Keratinocyte (primary cell): ENCODE results near the gene LARGE1. TPM values are rescaled to one million over a fixed set of nuclear protein-coding genes. Genes with fewer than 3 reads are reported as not detected.

Source experiments
- DNase-seq: peaks from one replicate; pipeline ENCODE4 v3.0.0-alpha.2; 2011; ENCODE audit warnings: low read depth, missing footprints, low spot score
- FAIRE-seq: peaks from 2 replicates; lab custom pipeline; 2011; peaks lifted over from hg19 to GRCh38; lab: Jason Lieb, UNC
- H2AFZ ChIP-seq: 2 replicates; pipeline ENCODE4 v1.6.0; 2012; ENCODE audit warnings: low read length, control low read depth, inconsistent platforms; ENCODE audit not compliant: control insufficient read depth
- H3K27ac ChIP-seq: 2 replicates; pipeline ENCODE4 v1.5.1; 2011; ENCODE audit warnings: low read length; ENCODE audit not compliant: control insufficient read depth, insufficient read depth
- H3K27me3 ChIP-seq: 3 replicates; pipeline ENCODE4 v1.6.0; 2011; ENCODE audit warnings: low read length; ENCODE audit not compliant: control insufficient read depth, insufficient read depth; ENCODE audit errors: extremely low read depth
- H3K36me3 ChIP-seq, 2 experiments: 2 replicates in 1 of 2; 3 replicates in 1 of 2; pipeline ENCODE4 v1.5.1; 2011; ENCODE audit warnings: low read length in 2 of 2, mild to moderate bottlenecking in 1 of 2; ENCODE audit not compliant: control insufficient read depth in 2 of 2, insufficient read depth in 2 of 2; ENCODE audit errors: extremely low read depth in 1 of 2
- H3K4me1 ChIP-seq: 3 replicates; pipeline ENCODE4 v1.5.1; 2011; ENCODE audit warnings: low read length; ENCODE audit not compliant: control insufficient read depth, insufficient read depth; ENCODE audit errors: extremely low read depth
- H3K4me2 ChIP-seq: 3 replicates; pipeline ENCODE4 v1.6.0; 2011; ENCODE audit warnings: low read depth, low read length; ENCODE audit not compliant: control insufficient read depth, insufficient read depth; ENCODE audit errors: extremely low read depth
- H3K4me3 ChIP-seq, 3 experiments: fragments of 200-600 bp in 1 of 3; sonication (generic) in 1 of 3; 2 replicates in 2 of 3; 3 replicates in 1 of 3; pipeline ENCODE4 v1.5.1; 2011 to 2016; ENCODE audit warnings: low read length in 3 of 3, mild to moderate bottlenecking in 3 of 3, control low read depth in 2 of 3, inconsistent platforms in 1 of 3, low read depth in 1 of 3, mixed read lengths in 1 of 3, mixed run types in 1 of 3, moderate library complexity in 1 of 3; ENCODE audit not compliant: control insufficient read depth in 2 of 3, insufficient read depth in 2 of 3; ENCODE audit errors: extremely low read depth in 1 of 3
- H3K79me2 ChIP-seq: 2 replicates; pipeline ENCODE4 v1.6.0; 2012; ENCODE audit warnings: low read length; ENCODE audit not compliant: control insufficient read depth, insufficient read depth
- H3K9ac ChIP-seq: 3 replicates; pipeline ENCODE4 v1.6.0; 2011; ENCODE audit warnings: low read length; ENCODE audit not compliant: control insufficient read depth, insufficient read depth; ENCODE audit errors: extremely low read depth
- H3K9me1 ChIP-seq: 3 replicates; pipeline ENCODE4 v1.6.0; 2011; ENCODE audit warnings: low read length; ENCODE audit not compliant: control insufficient read depth, insufficient read depth; ENCODE audit errors: extremely low read depth
- H3K9me3 ChIP-seq: 2 replicates; pipeline ENCODE4 v1.5.1; 2012; ENCODE audit warnings: low read depth, low read length; ENCODE audit not compliant: control insufficient read depth
- H4K20me1 ChIP-seq: 3 replicates; pipeline ENCODE4 v1.6.0; 2011; ENCODE audit warnings: low read length; ENCODE audit not compliant: control insufficient read depth, insufficient read depth; ENCODE audit errors: extremely low read depth
- EZH2 ChIP-seq: IDR thresholded peaks from one replicate; pipeline ENCODE4 v1.6.1; 2012; ENCODE audit warnings: inconsistent platforms, mild to moderate bottlenecking, low read length, moderate library complexity
- dilution Hi-C: fragments of 300-500 bp; cut with MboI; formaldehyde crosslinking; loops from one replicate; pipeline ENCODE4 v1.7.0; 2020; ENCODE audit warnings: low sequenced_read_pairs; ENCODE audit not compliant: extremely low pct_ligation_motif_present
- polyA plus RNA-seq, 5 experiments: library from polyadenylated mRNA; depleted of rRNA in 3 of 5; stranded (reverse) in 3 of 5; stranded (forward) in 1 of 5; unstranded in 1 of 5; fragments of >200 nt; gene quantifications; 1 replicate in 1 of 5; 2 replicates in 3 of 5; 3 replicates in 1 of 5; pipeline versions ENCODE4 v1.2.1 to v1.2.3, GENCODE V29; 2011 to 2012; ENCODE audit warnings: missing spikeins in 2 of 5, low read depth in 1 of 5, low replicate concordance in 1 of 5
- TF ChIP-seq, protein P1 (sequence below), 3 experiments: IDR thresholded peaks in 1 of 3; conservative IDR thresholded peaks in 1 of 3; optimal IDR thresholded peaks in 1 of 3; 2 replicates in 2 of 3; 3 replicates in 1 of 3; pipeline versions ENCODE3 to v1.5.1; 2011; ENCODE audit warnings: low read length in 3 of 3, mild to moderate bottlenecking in 3 of 3, moderate library complexity in 2 of 3, control low read depth in 1 of 3, inconsistent platforms in 1 of 3; ENCODE audit not compliant: insufficient read depth in 2 of 3; ENCODE audit errors: extremely low read depth in 1 of 3

The LARGE1 gene
- polyA plus RNA-seq, 1 donor (not counting 4 experiments of a cell fraction or from before 2014, with no cell fraction given) = 4.5 TPM

DNA sequence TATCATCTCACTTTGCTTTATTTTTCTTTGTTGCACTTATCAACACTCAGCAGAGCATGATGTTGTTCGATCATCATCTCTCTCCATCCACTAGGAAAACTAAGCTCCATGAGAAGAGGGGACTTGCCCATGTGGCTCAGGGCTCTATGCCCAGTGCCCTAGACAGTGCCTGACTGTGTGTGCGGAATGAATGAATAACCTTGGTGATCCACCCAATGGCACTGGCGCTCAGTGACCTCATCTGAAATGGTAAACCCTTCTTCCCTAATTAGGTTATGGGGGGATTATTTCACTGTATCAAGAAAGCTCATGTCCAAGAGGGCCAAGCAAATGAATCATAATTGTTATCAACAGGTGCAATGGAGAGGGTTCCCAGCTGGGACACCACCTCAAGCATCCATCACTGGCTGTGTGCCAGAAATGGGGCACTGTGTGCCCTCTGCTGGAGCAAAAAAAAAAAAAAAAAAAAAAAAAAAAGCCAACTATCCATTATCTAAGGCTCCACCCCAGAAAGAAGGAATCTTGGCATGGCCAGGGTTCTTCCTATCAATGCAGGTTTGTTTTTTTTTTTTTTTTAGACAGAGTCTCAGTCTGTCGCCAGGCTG lies 172.6 kb downstream of the LARGE1 start:
- TF ChIP-seq EZH2 = no peak
- TF ChIP-seq, protein P1, sequence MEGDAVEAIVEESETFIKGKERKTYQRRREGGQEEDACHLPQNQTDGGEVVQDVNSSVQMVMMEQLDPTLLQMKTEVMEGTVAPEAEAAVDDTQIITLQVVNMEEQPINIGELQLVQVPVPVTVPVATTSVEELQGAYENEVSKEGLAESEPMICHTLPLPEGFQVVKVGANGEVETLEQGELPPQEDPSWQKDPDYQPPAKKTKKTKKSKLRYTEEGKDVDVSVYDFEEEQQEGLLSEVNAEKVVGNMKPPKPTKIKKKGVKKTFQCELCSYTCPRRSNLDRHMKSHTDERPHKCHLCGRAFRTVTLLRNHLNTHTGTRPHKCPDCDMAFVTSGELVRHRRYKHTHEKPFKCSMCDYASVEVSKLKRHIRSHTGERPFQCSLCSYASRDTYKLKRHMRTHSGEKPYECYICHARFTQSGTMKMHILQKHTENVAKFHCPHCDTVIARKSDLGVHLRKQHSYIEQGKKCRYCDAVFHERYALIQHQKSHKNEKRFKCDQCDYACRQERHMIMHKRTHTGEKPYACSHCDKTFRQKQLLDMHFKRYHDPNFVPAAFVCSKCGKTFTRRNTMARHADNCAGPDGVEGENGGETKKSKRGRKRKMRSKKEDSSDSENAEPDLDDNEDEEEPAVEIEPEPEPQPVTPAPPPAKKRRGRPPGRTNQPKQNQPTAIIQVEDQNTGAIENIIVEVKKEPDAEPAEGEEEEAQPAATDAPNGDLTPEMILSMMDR (optimal IDR thresholded peaks at IDR 0.05 in 1 of 3, IDR thresholded peaks at IDR 0.05 in 1 of 3, conservative IDR thresholded peaks at IDR 0.05 in 1 of 3; ENCODE audit: extremely low read depth in 1 of 3, insufficient read depth in 2 of 3, low read length in 3 of 3) = no peak
- H3K9ac ChIP-seq = no peak overlapping the region
- no peaks in the 10 kb centered on the region for H3K9me1 ChIP-seq
- H3K27me3 ChIP-seq = no peaks in the 10 kb centered on the region
- dilution Hi-C loops = no loop called here
- H4K20me1 ChIP-seq = no peaks in the 10 kb centered on the region
- no peak overlapping the region for H3K4me3 ChIP-seq
- no peak for DNase-seq
- H3K36me3 ChIP-seq = no peaks in the 10 kb centered on the region
- H3K4me1 ChIP-seq = no peaks in the 10 kb centered on the region
- no peaks in the 10 kb centered on the region for H3K9me3 ChIP-seq
- no peak overlapping the region for H3K4me2 ChIP-seq
- no peak for FAIRE-seq
- no peak overlapping the region for H3K27ac ChIP-seq
- no peaks in the 10 kb centered on the region for H3K79me2 ChIP-seq
- H2AFZ ChIP-seq = no peak overlapping the region

DNA sequence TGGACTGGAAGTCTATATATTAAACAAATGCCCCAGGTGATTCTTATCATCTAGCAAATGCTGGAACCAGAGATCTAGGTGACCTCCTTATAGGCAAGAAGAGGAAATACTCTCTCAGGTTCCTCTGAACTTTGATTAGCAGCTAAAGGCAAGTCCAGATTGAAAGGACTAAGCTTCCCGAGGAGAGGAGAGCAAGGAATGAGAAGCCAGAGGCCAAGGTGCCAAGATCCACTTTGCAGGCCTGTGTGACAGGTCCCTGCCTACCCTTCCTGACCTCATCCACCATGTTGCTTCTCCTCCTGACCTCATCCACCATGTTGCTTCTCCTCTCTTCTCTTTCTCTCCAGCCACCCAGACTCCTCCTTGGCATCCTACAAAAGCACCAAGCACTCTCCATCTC lies 173.2 kb downstream of the LARGE1 start:
- H4K20me1 ChIP-seq = no peaks in the 10 kb centered on the region
- H3K27ac ChIP-seq = no peak overlapping the region
- FAIRE-seq = no peak
- H3K4me3 ChIP-seq = no peak overlapping the region
- H3K9me3 ChIP-seq = no peaks in the 10 kb centered on the region
- dilution Hi-C loops = no loop called here
- no peaks in the 10 kb centered on the region for H3K36me3 ChIP-seq
- no peaks in the 10 kb centered on the region for H3K27me3 ChIP-seq
- no peaks in the 10 kb centered on the region for H3K4me1 ChIP-seq
- H3K9me1 ChIP-seq = no peaks in the 10 kb centered on the region
- TF ChIP-seq EZH2 = no peak
- TF ChIP-seq, protein P1 (optimal IDR thresholded peaks at IDR 0.05 in 1 of 3, IDR thresholded peaks at IDR 0.05 in 1 of 3, conservative IDR thresholded peaks at IDR 0.05 in 1 of 3; ENCODE audit: extremely low read depth in 1 of 3, insufficient read depth in 2 of 3, low read length in 3 of 3) = no peak
- H3K4me2 ChIP-seq = no peak overlapping the region
- no peaks in the 10 kb centered on the region for H3K79me2 ChIP-seq
- no peak overlapping the region for H3K9ac ChIP-seq
- no peak overlapping the region for H2AFZ ChIP-seq
- DNase-seq = no peak
